ENCODE data around the gene CCDC196. TPM values are rescaled to one million over a fixed set of nuclear protein-coding genes. Genes with fewer than 3 reads are reported as not detected.

The CCDC196 gene
- polyA plus RNA-seq, 1 of the 3 experiments (the other 2 are of a cell fraction): not detected

DNA sequence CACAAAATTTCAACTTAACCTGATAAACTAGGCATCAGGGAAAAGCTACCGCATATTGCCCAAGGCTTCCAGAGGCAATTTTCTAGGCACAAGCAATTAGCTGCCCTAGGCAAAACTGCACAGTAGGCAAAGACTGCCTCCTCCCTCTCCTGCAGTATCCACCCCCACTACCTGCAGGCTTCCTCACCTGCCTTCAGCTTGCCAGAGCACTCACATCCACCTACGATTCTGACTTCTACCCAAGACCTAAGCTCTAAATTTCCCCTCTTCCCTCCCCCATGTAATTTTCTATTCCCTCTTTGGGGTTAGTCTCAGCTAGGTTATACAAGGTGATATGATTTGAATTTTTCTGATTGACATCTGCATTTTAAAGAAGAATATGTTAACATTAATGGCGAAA lies 21.9 kb upstream of the CCDC196 start:
- no peaks in the 10 kb centered on the region for H3K36me3 ChIP-seq (replicated peaks in 1 of 2; ENCODE audit: control insufficient read depth in 1 of 2, insufficient read depth in 2 of 2, low read length in 1 of 2)
- no peaks in the 10 kb centered on the region for H3K79me2 ChIP-seq (ENCODE audit: insufficient read depth)
- ChIA-PET CTCF (interaction anchor here (1.5 to 2.2 kb wide), 2 partner anchors 14 to 17 kb away, joined by 3 to 7 read pairs; no protein-coding TSS in a partner anchor), POLR2A (no interaction called here)
- 59% methylated on average over 3 of the region's 3 CpGs for WGBS (ENCODE audit: low lambda C conversion rate)
- no peaks in the 10 kb centered on the region for H3K4me1 ChIP-seq (ENCODE audit: control insufficient read depth in 1 of 2, insufficient read depth in 2 of 2, low read depth in 1 of 2, low read length in 1 of 2)
- H3K4me2 ChIP-seq: no peak overlapping the region
- no peaks in the 10 kb centered on the region for H3F3A ChIP-seq (replicated peaks; ENCODE audit: insufficient read depth)
- DNase-seq: no peak
- H3K9me2 ChIP-seq: no peaks in the 10 kb centered on the region
- TF ChIP-seq, protein P1, sequence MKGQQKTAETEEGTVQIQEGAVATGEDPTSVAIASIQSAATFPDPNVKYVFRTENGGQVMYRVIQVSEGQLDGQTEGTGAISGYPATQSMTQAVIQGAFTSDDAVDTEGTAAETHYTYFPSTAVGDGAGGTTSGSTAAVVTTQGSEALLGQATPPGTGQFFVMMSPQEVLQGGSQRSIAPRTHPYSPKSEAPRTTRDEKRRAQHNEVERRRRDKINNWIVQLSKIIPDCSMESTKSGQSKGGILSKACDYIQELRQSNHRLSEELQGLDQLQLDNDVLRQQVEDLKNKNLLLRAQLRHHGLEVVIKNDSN (IDR thresholded peaks at IDR 0.05; ENCODE audit: borderline replicate concordance, low read depth): no peak
- TF ChIP-seq, protein P2, sequence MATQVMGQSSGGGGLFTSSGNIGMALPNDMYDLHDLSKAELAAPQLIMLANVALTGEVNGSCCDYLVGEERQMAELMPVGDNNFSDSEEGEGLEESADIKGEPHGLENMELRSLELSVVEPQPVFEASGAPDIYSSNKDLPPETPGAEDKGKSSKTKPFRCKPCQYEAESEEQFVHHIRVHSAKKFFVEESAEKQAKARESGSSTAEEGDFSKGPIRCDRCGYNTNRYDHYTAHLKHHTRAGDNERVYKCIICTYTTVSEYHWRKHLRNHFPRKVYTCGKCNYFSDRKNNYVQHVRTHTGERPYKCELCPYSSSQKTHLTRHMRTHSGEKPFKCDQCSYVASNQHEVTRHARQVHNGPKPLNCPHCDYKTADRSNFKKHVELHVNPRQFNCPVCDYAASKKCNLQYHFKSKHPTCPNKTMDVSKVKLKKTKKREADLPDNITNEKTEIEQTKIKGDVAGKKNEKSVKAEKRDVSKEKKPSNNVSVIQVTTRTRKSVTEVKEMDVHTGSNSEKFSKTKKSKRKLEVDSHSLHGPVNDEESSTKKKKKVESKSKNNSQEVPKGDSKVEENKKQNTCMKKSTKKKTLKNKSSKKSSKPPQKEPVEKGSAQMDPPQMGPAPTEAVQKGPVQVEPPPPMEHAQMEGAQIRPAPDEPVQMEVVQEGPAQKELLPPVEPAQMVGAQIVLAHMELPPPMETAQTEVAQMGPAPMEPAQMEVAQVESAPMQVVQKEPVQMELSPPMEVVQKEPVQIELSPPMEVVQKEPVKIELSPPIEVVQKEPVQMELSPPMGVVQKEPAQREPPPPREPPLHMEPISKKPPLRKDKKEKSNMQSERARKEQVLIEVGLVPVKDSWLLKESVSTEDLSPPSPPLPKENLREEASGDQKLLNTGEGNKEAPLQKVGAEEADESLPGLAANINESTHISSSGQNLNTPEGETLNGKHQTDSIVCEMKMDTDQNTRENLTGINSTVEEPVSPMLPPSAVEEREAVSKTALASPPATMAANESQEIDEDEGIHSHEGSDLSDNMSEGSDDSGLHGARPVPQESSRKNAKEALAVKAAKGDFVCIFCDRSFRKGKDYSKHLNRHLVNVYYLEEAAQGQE (IDR thresholded peaks at IDR 0.05; ENCODE audit: low read depth, low read length): no peak
- TF ChIP-seq FOSL2 (IDR thresholded peaks at IDR 0.05; ENCODE audit: borderline replicate concordance, low read depth) (no peak), TCF12 (IDR thresholded peaks at IDR 0.05) (no peak), NRF1 (IDR thresholded peaks at IDR 0.05; ENCODE audit: low read depth, low read length) (no peak), TEAD4 (IDR thresholded peaks at IDR 0.05; ENCODE audit: borderline replicate concordance, insufficient read depth) (no peak)
- H2AFZ ChIP-seq (ENCODE audit: low read depth): no peak overlapping the region
- H3K9me3 ChIP-seq: 0 out of 2 replicates have a peak, but pooled peaks cover 6% of the 10 kb centered on the region
- H4K20me1 ChIP-seq (ENCODE audit: insufficient read depth): no peaks in the 10 kb centered on the region
- H3K27me3 ChIP-seq (ENCODE audit: insufficient read depth): no peaks in the 10 kb centered on the region
- no peak overlapping the region for H3K4me3 ChIP-seq (ENCODE audit: low read depth in 2 of 2, low read length in 1 of 2)
- H3K9ac ChIP-seq: no peak overlapping the region
- no peak overlapping the region for H3K27ac ChIP-seq (ENCODE audit: low read depth in 2 of 2, low read length in 1 of 2)

DNA sequence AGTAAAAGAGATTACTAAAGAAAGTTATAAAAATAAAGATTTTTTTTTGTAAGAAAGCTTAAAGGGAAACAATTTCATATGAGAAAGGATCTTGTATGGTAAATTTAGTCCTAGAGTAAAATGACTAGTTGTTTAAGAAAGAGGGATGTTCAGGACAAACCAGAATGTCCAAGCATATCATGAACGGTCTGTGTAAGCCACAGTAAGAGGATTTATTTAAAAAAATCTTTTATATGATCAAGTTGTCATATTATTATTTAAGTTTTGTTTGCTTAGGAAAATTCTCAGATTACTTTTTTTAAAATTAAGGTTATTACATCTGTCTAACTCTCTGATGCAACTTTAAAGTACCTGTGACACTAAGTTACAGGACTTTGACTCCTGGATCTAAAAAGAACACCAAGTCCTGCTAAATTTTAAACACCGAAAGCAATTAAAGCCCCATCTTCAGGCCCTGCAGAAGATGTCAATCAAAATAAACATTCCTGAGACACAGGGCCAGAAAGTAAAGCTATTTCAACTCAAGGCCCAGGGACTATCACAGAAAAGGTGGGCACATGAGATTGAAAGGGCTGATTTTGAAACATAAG lies 17.3 kb upstream of the CCDC196 start:
- H3K36me3 ChIP-seq (replicated peaks in 1 of 2; ENCODE audit: control insufficient read depth in 1 of 2, insufficient read depth in 2 of 2, low read length in 1 of 2): no peaks in the 10 kb centered on the region
- no peaks in the 10 kb centered on the region for H3F3A ChIP-seq (replicated peaks; ENCODE audit: insufficient read depth)
- TF ChIP-seq RXRA (IDR thresholded peaks at IDR 0.05; ENCODE audit: borderline replicate concordance, low read depth) (no peak), TCF12 (IDR thresholded peaks at IDR 0.05) (no peak), GABPA (IDR thresholded peaks at IDR 0.05; ENCODE audit: low read depth) (no peak), SMC3 (IDR thresholded peaks at IDR 0.05; ENCODE audit: low read depth, low read length) (no peak), MEF2A (IDR thresholded peaks at IDR 0.05; ENCODE audit: borderline replicate concordance, low read depth) (no peak), RFX5 (IDR thresholded peaks at IDR 0.05; ENCODE audit: low read length) (no peak), YY1 (IDR thresholded peaks at IDR 0.05; ENCODE audit: low read depth) (no peak)
- TF ChIP-seq, protein P1 (IDR thresholded peaks at IDR 0.05; ENCODE audit: borderline replicate concordance, low read depth): no peak
- TF ChIP-seq, protein P3, sequence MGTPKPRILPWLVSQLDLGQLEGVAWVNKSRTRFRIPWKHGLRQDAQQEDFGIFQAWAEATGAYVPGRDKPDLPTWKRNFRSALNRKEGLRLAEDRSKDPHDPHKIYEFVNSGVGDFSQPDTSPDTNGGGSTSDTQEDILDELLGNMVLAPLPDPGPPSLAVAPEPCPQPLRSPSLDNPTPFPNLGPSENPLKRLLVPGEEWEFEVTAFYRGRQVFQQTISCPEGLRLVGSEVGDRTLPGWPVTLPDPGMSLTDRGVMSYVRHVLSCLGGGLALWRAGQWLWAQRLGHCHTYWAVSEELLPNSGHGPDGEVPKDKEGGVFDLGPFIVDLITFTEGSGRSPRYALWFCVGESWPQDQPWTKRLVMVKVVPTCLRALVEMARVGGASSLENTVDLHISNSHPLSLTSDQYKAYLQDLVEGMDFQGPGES (IDR thresholded peaks at IDR 0.05; ENCODE audit: low read depth, low read length): no peak
- H3K4me1 ChIP-seq (ENCODE audit: control insufficient read depth in 1 of 2, insufficient read depth in 2 of 2, low read depth in 1 of 2, low read length in 1 of 2): no peaks in the 10 kb centered on the region
- no peak for DNase-seq
- H2AFZ ChIP-seq (ENCODE audit: low read depth): no peak overlapping the region
- no peak overlapping the region for H3K27ac ChIP-seq (ENCODE audit: low read depth in 2 of 2, low read length in 1 of 2)
- no peaks in the 10 kb centered on the region for H3K79me2 ChIP-seq (ENCODE audit: insufficient read depth)
- no peaks in the 10 kb centered on the region for H3K9me2 ChIP-seq
- no peaks in the 10 kb centered on the region for H4K20me1 ChIP-seq (ENCODE audit: insufficient read depth)
- ChIA-PET CTCF (interaction anchor here (0.8 to 0.9 kb wide), 2 partner anchors 8 to 10 kb away, joined by 3 read pairs; no protein-coding TSS in a partner anchor), POLR2A (no interaction called here)
- H3K27me3 ChIP-seq (ENCODE audit: insufficient read depth): no peaks in the 10 kb centered on the region
- WGBS (ENCODE audit: low lambda C conversion rate): 51% methylated on average over 2 of the region's 2 CpGs
- peaks cover 25% of the 10 kb centered on the region; the same call in 1 of the 2 replicates for H3K9me3 ChIP-seq
- no peak overlapping the region for H3K4me3 ChIP-seq (ENCODE audit: low read depth in 2 of 2, low read length in 1 of 2)
- no peak overlapping the region for H3K9ac ChIP-seq
- no peak overlapping the region for H3K4me2 ChIP-seq
